Stimulated activated effector memory CD8-positive, alpha-beta T cell treated with anti-CD3 and anti-CD28 coated beads, Interleukin-12 subunit alpha, Interleukin-12 subunit beta, amount 100 ng/mL, for 72 hours (primary cell): ENCODE data around the gene PNN.
A peak's percentile ranks its signal among the peaks of the same experiment; 100 is the strongest.
"Not testable (repeated sequence)": the region's sequence is repeated elsewhere in the genome, so short reads cannot be mapped to it uniquely, and the experiment has no call there.

Source experiments
- ATAC-seq: fragments of 150-1000 bp; cut with Tn5 transposase; 2 replicates; pipeline ENCODE4 v1.10.0; 2021
- DNase-seq, 2 donors: peaks; one replicate each; pipeline ENCODE4 v3.0.0; 2021 to 2022; ENCODE audit warnings: low spot score in 2 of 2
- H3K27ac Mint-ChIP-seq: one replicate; pipeline ENCODE4 v1.8.0; 2022; ENCODE audit warnings: mild to moderate bottlenecking, mixed read lengths
- H3K36me3 Mint-ChIP-seq: one replicate; pipeline ENCODE4 v1.8.0; 2022; ENCODE audit warnings: mild to moderate bottlenecking, mixed read lengths
- H3K4me1 Mint-ChIP-seq: one replicate; pipeline ENCODE4 v1.8.0; 2022; ENCODE audit warnings: mixed read lengths
- H3K4me3 Mint-ChIP-seq: one replicate; pipeline ENCODE4 v1.8.0; 2022; ENCODE audit warnings: mild to moderate bottlenecking, mixed read lengths
- H3K9me3 Mint-ChIP-seq: one replicate; pipeline ENCODE4 v1.8.0; 2022; ENCODE audit warnings: mixed read lengths

Gene PNN

DNA sequence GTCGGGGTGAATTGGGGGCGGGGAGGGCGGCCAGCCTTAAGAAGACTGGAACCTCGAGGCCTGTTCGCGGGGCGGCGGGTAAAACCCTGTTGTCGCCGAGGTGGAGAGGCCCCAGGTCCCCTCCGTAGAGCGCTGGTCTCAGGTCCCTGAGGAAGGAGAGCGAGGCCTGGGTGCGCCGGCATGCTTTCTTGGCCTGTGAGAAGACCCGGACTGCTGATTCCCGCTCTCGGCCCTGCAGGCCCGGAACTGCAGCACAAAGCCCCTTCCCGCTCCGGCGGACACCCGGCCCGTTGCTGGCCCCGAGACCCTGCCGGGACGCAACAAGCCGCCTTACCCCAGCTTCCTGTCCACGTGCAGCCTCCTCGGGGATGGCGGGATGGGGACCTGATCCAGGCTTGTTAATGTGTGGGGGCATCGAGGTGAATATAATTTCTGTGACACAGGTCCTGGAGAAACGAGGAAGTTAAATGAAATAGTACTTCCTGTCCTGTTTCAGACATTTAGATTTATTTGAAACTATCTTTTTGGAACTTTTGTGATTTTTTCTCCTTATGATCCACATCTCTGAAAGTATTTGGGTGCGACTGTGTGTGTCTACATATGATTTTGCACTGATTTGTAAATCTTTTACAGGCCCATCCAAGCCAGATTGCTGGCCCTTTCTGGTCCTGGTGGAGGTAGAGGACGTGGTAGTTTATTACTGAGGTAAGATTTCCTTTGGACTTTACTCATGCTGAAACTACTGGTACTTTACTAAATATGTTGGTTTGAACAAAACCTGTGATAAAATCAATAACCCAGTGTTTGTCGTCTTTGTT, 600 bp downstream of the PNN start:
- H3K4me3 Mint-ChIP-seq = peak overlapping the region; percentile 95
- ATAC-seq = peak; percentile 2
- peaks cover 30% of the 10 kb centered on the region for H3K4me1 Mint-ChIP-seq
- H3K36me3 Mint-ChIP-seq = no peaks in the 10 kb centered on the region
- peak overlapping the region; percentile 100 for H3K27ac Mint-ChIP-seq
- H3K9me3 Mint-ChIP-seq = no peaks in the 10 kb centered on the region
- DNase-seq = peak; percentile 36 to 79

DNA sequence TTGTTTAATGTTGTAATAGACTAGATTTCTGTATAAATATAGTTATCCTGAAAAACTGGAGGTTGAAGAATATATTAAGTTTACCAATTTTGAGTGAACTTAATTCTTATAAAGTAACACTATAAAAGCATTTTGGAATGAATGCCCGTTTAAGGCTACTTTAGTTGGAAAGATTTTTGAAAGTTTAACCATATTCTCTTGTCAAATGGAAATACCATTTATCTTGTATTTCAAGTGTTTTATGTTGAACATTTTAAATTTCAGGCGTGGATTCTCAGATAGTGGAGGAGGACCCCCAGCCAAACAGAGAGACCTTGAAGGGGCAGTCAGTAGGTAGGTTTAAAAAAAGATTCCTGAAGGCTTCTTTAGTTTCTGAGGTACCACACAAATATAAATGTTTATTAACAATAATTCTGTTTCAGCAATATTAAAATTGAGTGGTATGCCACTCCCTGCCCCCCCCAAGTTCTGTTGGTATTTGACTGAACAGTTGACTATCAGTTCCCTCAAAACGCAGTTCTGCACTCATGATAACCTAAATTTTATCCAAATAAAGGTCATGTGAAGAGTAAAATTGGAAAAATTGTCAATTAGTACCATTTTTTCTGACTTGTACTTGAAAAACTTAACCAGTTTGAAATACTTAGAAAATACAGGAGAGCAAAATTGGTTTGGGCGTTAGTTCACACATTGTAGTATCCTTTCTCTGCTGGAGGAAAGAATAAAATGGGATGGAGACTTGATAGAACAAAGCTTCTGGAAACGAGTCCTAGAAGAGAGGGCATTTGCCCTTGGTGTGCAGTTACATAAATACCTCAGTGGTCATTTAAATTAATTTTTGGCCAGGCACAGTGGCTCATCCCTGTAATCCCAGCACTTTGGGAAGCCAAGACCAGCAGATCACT, 1.5 kb downstream of the PNN start:
- no peaks in the 10 kb centered on the region for H3K36me3 Mint-ChIP-seq
- DNase-seq = peak in 1 of 2 donors; percentile 10
- H3K4me3 Mint-ChIP-seq = peak overlapping the region; percentile 95
- H3K9me3 Mint-ChIP-seq = no peaks in the 10 kb centered on the region
- peaks cover 30% of the 10 kb centered on the region for H3K4me1 Mint-ChIP-seq
- peak overlapping the region; percentile 100 for H3K27ac Mint-ChIP-seq
- ATAC-seq = no peak

DNA sequence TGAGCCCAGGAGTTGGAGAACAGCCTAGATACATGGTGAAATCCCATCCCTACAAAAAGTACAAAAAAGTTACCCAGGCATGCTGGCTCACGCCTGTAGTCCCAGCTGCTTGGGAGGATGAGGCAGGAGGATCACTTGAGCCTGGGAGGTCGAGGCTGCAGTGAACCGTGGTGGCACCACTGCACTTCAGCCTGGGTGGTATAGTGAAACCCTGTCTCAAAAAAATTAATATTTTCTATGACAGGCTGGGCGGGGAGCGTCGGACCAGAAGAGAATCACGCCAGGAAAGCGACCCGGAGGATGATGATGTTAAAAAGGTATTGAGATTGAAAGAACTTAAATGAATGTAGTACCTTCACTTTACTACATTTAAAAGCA, 2.1 kb downstream of the PNN start:
- H3K36me3 Mint-ChIP-seq = no peaks in the 10 kb centered on the region
- peak overlapping the region; percentile 95 for H3K4me3 Mint-ChIP-seq
- peak overlapping the region; percentile 100 for H3K27ac Mint-ChIP-seq
- ATAC-seq (no peak), DNase-seq (no peak)
- H3K4me1 Mint-ChIP-seq = peaks cover 30% of the 10 kb centered on the region
- H3K9me3 Mint-ChIP-seq = no peaks in the 10 kb centered on the region

DNA sequence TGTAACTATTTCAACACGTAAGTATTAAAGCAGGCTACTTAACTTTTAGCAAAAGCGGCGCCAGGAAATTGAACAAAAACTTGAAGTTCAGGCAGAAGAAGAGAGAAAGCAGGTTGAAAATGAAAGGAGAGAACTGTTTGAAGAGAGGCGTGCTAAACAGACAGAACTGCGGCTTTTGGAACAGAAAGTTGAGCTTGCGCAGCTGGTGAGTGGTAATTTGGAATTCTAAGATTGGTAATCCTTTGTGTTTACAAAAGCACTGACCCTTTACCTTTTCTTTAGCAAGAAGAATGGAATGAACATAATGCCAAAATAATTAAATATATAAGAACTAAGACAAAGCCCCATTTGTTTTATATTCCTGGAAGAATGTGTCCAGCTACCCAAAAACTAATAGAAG, 4.0 kb downstream of the PNN start:
- Mint-ChIP-seq H3K9me3 (no peaks in the 10 kb centered on the region), H3K4me3 (no peak overlapping the region), H3K4me1 (peaks cover 28% of the 10 kb centered on the region), H3K27ac (no peak overlapping the region), H3K36me3 (no peaks in the 10 kb centered on the region)
- ATAC-seq (no peak), DNase-seq (peak in 1 of 2 donors; percentile 10)

DNA sequence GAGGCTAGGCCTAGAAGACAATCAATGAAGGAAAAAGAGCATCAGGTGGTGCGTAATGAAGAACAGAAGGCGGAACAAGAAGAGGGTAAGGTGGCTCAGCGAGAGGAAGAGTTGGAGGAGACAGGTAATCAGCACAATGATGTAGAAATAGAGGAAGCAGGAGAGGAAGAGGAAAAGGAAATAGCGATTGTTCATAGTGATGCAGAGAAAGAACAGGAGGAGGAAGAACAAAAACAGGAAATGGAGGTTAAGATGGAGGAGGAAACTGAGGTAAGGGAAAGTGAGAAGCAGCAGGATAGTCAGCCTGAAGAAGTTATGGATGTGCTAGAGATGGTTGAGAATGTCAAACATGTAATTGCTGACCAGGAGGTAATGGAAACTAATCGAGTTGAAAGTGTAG, 5.5 kb downstream of the PNN start:
- no peaks in the 10 kb centered on the region for H3K9me3 Mint-ChIP-seq
- ATAC-seq (no peak), DNase-seq (peak in 1 of 2 donors; percentile 28)
- H3K36me3 Mint-ChIP-seq = no peaks in the 10 kb centered on the region
- H3K4me1 Mint-ChIP-seq = peaks cover 23% of the 10 kb centered on the region
- no peak overlapping the region for H3K4me3 Mint-ChIP-seq
- H3K27ac Mint-ChIP-seq = no peak overlapping the region

- ATAC-seq = peak; percentile 24
Measured at GRCh38 chr14:39181026-39181692, 6.1 kb downstream of the PNN start.

GRCh38 chr14:39181693-39182047, 6.6 kb downstream of the PNN start:
- H3K9me3 Mint-ChIP-seq = no peaks in the 10 kb centered on the region
- H3K36me3 Mint-ChIP-seq = peaks cover 10% of the 10 kb centered on the region
- DNase-seq = no peak
- H3K4me1 Mint-ChIP-seq = peaks cover 19% of the 10 kb centered on the region
- ATAC-seq = no peak
- no peak overlapping the region for H3K27ac Mint-ChIP-seq
- H3K4me3 Mint-ChIP-seq = no peak overlapping the region

More at GRCh38 chr14:39181026-39181692, 6.1 kb downstream of the PNN start:
- H3K4me3 Mint-ChIP-seq = no peak overlapping the region
- peak in 1 of 2 donors; percentile 43 for DNase-seq
- H3K27ac Mint-ChIP-seq = no peak overlapping the region
- peaks cover 5% of the 10 kb centered on the region for H3K36me3 Mint-ChIP-seq
- H3K4me1 Mint-ChIP-seq = peaks cover 23% of the 10 kb centered on the region
- no peaks in the 10 kb centered on the region for H3K9me3 Mint-ChIP-seq

DNA sequence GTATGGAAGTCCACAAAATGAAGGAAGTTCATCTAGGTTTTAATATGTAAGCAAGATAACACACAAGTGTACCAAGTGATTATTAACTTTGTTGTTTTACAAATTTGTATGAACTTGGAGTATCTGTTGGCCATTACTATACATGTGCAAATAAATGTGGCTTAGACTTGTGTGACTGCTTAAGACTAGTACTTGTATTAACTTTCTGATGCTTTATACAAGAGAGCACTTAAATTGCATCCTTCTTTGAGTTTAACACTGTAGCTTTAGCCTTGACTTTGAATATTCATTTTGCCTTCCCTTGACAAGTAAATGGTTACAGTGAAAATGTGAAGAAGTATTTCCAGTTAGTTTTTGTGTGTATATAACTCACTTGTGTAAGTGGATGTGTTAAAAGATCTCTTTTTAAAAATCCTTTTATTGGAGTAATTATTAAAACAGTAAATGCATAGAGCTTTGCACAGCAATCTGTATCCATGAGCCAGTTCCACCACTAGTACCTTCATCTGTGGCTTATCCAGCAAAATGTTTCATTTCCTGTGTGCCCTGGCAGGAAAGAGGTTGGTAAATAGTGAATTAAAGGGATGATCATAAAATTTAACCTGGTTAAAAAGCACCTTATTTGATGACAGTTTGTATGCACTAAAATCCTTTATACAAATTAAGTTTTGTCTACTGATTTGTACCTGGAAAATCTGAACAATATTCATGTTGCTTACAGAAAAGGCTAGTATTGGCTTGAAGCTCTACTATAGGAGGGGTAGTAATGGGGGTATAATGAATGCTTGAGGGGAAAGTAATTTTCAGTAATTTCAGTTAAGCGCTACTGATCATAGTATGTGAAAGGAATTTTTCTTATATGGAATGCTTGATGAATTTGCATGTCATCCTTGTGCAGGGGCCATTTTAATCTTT, 8.0 kb downstream of the PNN start:
- ATAC-seq (no peak), DNase-seq (peak in 1 of 2 donors; percentile 20)
- Mint-ChIP-seq H3K27ac (peak overlapping the region; percentile 24), H3K4me3 (no peak overlapping the region), H3K9me3 (no peaks in the 10 kb centered on the region), H3K4me1 (peaks cover 17% of the 10 kb centered on the region), H3K36me3 (peaks cover 20% of the 10 kb centered on the region)

DNA sequence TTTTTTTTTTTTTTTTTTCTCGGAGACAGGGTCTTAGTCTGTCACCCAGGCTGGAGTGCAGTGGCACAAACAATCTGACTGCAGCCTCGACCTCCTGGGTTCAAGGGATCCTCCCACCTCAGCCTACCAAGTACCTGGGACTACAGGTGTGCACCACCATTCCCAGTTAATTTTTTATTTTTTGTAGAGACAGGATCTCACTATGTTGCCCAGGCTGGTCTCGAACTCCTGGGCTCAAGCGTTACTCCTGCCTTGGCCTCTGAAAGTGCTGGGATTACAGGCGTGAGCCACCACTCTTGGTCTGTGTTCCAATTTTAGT, 8.6 kb downstream of the PNN start:
- Mint-ChIP-seq H3K4me1 (peaks cover 22% of the 10 kb centered on the region), H3K27ac (peak overlapping the region; percentile 24), H3K36me3 (peaks cover 20% of the 10 kb centered on the region)
- not testable (repeated sequence) for ATAC-seq, H3K9me3 Mint-ChIP-seq, H3K4me3 Mint-ChIP-seq
- DNase-seq = peak in 1 of 2 donors; percentile 30

- H3K4me3 Mint-ChIP-seq = no peak overlapping the region
- H3K27ac Mint-ChIP-seq = peak overlapping the region; percentile 35
- H3K9me3 Mint-ChIP-seq = no peaks in the 10 kb centered on the region
- H3K4me1 Mint-ChIP-seq = peaks cover 13% of the 10 kb centered on the region
- ATAC-seq (no peak), DNase-seq (peak in 1 of 2 donors; percentile 42)
- H3K36me3 Mint-ChIP-seq = peaks cover 20% of the 10 kb centered on the region
Measured at GRCh38 chr14:39184628-39185255, 9.7 kb downstream of the PNN start.

DNA sequence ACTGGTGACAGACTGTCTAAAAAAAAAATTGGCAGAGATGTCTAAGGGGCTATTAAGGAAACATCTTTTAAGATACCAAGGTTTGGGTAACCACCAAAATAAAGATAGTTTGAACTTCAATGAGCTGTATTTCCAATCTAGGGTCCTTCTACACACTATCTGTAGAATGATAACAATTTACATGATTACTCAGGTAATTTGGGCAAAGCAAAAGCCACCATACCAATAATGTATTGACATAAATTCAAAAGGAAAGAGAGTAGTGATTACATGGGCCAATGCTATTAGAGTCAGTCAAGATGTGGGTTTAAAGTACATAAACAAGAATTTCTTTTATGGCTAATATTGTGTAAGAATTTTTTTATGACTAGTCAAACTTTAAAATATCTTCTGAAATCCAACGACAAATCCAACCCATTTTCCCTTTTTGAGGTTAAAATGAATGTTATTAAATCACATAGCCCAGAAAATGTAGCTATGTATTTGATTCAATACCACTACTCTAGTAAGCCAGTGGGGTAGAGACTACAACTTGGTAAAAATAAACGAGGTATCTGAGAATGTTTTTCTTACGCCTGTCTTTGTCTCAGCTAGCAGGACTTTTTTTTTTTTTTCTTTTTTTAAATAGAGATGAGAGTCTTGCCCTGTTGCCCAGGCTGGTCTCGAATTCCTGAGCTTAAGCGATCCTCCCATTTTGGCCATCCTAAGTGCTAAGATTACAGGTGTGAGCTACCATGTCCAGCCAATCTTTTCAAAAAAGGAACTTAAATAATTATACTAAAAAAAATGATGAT, 10.4 kb downstream of the PNN start:
- H3K27ac Mint-ChIP-seq = peak overlapping the region; percentile 35
- no peak overlapping the region for H3K4me3 Mint-ChIP-seq
- ATAC-seq (no peak), DNase-seq (no peak)
- peaks cover 13% of the 10 kb centered on the region for H3K4me1 Mint-ChIP-seq
- no peaks in the 10 kb centered on the region for H3K9me3 Mint-ChIP-seq
- peaks cover 20% of the 10 kb centered on the region for H3K36me3 Mint-ChIP-seq

- no peak overlapping the region for H3K4me3 Mint-ChIP-seq
- peak overlapping the region; percentile 41 for H3K27ac Mint-ChIP-seq
- peak in 1 of 2 donors; percentile 48 for DNase-seq
- no peak for ATAC-seq
- H3K4me1 Mint-ChIP-seq = peaks cover 13% of the 10 kb centered on the region
- H3K9me3 Mint-ChIP-seq = no peaks in the 10 kb centered on the region
- peaks cover 20% of the 10 kb centered on the region for H3K36me3 Mint-ChIP-seq
Measured at GRCh38 chr14:39186941-39187525, 12.0 kb downstream of the PNN start.
